ENCODE data around the gene DAPK1. TPM values are rescaled to one million over a fixed set of nuclear protein-coding genes. Genes with fewer than 3 reads are reported as not detected.

DAPK1 gene
- total and polyA plus RNA-seq, 3 donors from 2014 or later = 35.1 to 74.6 (median 71.0) TPM

DNA sequence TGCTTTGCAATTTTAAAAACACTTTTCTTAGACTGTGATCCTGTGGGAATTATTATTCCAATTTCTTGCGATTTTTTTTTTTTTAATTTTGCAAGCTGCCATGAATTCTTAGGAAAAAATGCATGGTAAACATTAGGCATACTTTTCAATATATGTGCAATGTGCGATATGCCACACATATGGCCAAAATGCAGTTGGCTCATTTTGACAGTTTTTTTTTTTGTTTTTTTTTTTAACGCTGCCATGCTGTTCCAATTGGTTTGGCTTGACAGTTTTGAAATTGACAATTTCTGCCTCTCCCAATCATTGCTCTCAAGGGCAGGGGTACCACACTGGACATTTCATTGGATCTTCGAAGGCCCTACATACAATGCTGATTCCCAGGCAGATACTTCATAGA lies 36.4 kb downstream of the DAPK1 start:
- 90 to 96% methylated on average over 4 of the region's 4 CpGs for WGBS, 2 donors
- no peak for TF ChIP-seq POLR2A (IDR thresholded peaks at IDR 0.05)
- TF ChIP-seq, protein P1, sequence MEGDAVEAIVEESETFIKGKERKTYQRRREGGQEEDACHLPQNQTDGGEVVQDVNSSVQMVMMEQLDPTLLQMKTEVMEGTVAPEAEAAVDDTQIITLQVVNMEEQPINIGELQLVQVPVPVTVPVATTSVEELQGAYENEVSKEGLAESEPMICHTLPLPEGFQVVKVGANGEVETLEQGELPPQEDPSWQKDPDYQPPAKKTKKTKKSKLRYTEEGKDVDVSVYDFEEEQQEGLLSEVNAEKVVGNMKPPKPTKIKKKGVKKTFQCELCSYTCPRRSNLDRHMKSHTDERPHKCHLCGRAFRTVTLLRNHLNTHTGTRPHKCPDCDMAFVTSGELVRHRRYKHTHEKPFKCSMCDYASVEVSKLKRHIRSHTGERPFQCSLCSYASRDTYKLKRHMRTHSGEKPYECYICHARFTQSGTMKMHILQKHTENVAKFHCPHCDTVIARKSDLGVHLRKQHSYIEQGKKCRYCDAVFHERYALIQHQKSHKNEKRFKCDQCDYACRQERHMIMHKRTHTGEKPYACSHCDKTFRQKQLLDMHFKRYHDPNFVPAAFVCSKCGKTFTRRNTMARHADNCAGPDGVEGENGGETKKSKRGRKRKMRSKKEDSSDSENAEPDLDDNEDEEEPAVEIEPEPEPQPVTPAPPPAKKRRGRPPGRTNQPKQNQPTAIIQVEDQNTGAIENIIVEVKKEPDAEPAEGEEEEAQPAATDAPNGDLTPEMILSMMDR (IDR thresholded peaks at IDR 0.05) = no peak
- intact Hi-C loops (cut with DNase I; ENCODE audit: low total_unique reads) = no loop called here
- Histone ChIP-seq H3K4me1 (peaks cover 12% of the 10 kb centered on the region), H3K36me3 (ENCODE audit: low read depth, missing control alignments) (no peaks in the 10 kb centered on the region), H3K27me3 (no peaks in the 10 kb centered on the region), H3K9me3 (no peaks in the 10 kb centered on the region), H3K4me3 (no peak overlapping the region), H3K27ac (no peak overlapping the region)
- no peak for DNase-seq

DNA sequence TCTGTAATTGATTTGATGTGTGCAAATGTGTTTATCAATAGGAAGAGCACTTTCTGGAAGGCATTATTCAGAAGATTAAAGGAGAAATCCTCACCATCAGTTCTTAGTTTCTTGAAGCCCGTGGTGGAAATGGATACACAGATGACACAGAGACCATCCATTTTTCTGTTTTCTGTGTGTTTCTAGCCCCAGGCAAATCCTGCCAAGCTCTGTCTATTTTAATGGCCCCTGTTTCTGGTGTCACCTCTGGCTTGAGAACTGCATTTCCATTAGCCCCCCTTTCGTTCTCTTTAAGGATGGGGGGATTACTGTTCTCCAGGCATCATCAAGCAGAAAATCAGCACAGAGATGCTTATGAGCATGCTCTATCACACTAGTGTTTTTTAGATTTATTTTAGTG lies 37.3 kb downstream of the DAPK1 start:
- Histone ChIP-seq H3K36me3 (ENCODE audit: low read depth, missing control alignments) (no peaks in the 10 kb centered on the region), H3K27me3 (no peaks in the 10 kb centered on the region), H3K9me3 (no peaks in the 10 kb centered on the region), H3K4me1 (peaks cover 9% of the 10 kb centered on the region), H3K4me3 (no peak overlapping the region), H3K27ac (no peak overlapping the region)
- intact Hi-C loops (cut with DNase I; ENCODE audit: low total_unique reads) = no loop called here
- 89 to 96% methylated on average over 2 of the region's 2 CpGs for WGBS, 2 donors
- DNase-seq = no peak
- TF ChIP-seq POLR2A (IDR thresholded peaks at IDR 0.05) = no peak
- TF ChIP-seq, protein P1 (IDR thresholded peaks at IDR 0.05) = no peak

DNA sequence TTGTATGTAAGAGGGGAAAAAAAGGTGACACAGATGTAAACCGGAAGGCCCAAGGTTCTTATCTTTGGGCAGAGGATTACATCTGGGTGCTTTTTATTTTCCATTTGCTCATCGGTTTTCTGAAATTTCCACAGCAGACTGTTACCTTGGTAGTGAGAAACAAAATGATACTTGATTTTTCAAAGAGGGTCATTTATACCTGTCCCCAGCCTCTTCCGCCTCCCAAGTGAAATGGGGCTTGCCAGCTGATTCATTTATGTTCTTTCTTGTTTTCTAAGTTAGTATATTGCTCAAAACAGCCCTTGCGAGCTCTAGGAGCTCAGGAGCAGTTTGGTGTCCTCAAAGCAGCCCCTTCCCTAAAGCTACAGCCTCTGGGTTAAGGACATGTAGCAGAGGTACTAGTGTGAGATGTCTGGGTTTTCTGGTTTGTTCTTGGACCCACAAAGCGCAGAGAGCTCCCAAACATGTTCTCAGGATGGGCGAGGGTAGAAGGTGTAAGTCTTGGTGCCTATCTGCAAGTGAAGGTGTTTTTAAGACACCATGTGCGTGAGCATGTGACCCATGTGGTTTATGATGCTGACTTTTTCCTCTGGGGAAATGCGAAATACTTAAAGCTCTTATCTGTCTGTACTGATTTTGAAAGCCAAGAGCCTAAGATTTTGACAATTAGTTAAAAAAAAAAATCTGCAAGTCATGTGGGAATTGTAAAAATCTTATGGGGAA lies 38.3 kb downstream of the DAPK1 start:
- TF ChIP-seq, protein P1 (IDR thresholded peaks at IDR 0.05) = no peak
- no peak for TF ChIP-seq POLR2A (IDR thresholded peaks at IDR 0.05)
- 81 to 83% methylated on average over 8 of the region's 8 CpGs for WGBS, 2 donors
- intact Hi-C loops (cut with DNase I; ENCODE audit: low total_unique reads) = no loop called here

DNA sequence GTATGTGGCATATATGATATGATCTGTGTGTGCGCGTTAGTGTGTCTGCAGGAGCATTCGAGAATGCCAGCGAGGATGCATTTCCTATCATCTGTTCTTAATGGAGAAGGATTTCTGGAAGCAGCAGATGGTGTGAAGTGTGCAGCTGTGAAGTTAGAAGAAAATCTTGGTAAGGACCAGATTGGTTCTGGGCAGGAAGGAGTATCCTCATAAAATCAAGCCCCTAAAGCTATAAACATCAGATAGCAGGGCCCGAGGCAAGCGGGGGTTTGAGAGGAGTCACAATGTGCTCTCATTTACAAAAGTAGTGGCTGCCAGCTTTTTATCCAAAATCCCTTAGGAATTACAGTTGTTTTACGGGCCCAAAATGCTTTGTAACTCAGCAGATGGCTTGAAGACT lies 40.0 kb downstream of the DAPK1 start:
- H3K27me3 ChIP-seq = no peaks in the 10 kb centered on the region
- H3K9me3 ChIP-seq = no peaks in the 10 kb centered on the region
- H3K4me1 ChIP-seq = peaks cover 10% of the 10 kb centered on the region
- 53 to 59% methylated on average over 7 of the region's 7 CpGs for WGBS, 2 donors
- H3K27ac ChIP-seq = no peak overlapping the region
- TF ChIP-seq, protein P1 (IDR thresholded peaks at IDR 0.05) = no peak
- TF ChIP-seq POLR2A (IDR thresholded peaks at IDR 0.05) = no peak
- H3K4me3 ChIP-seq = no peak overlapping the region
- intact Hi-C loops (cut with DNase I; ENCODE audit: low total_unique reads) = no loop called here
- DNase-seq = no peak
- H3K36me3 ChIP-seq (ENCODE audit: low read depth, missing control alignments) = no peaks in the 10 kb centered on the region

More for the DNA sequence above, 38.3 kb downstream of the DAPK1 start:
- peaks cover 4% of the 10 kb centered on the region for H3K4me1 ChIP-seq
- no peak overlapping the region for H3K27ac ChIP-seq
- H3K27me3 ChIP-seq = no peaks in the 10 kb centered on the region
- no peak for DNase-seq
- H3K36me3 ChIP-seq (ENCODE audit: low read depth, missing control alignments) = no peaks in the 10 kb centered on the region
- H3K9me3 ChIP-seq = no peaks in the 10 kb centered on the region
- H3K4me3 ChIP-seq = no peak overlapping the region

Data from testis (tissue), 3 donors.